Stimulated activated CD4-positive, alpha-beta T cell treated with anti-CD3 and anti-CD28 coated beads, Interleukin-4, amount 100 ng/mL, for 4 hours (primary cell): ENCODE results near the gene RPAP2.
"Not testable (repeated sequence)": the region's sequence is repeated elsewhere in the genome, so short reads cannot be mapped to it uniquely, and the experiment has no call there.

Experiments used
- DNase-seq, 2 experiments: peaks; one replicate each; pipeline ENCODE4 v3.0.0-alpha.2; 2020

RPAP2 gene

DNA sequence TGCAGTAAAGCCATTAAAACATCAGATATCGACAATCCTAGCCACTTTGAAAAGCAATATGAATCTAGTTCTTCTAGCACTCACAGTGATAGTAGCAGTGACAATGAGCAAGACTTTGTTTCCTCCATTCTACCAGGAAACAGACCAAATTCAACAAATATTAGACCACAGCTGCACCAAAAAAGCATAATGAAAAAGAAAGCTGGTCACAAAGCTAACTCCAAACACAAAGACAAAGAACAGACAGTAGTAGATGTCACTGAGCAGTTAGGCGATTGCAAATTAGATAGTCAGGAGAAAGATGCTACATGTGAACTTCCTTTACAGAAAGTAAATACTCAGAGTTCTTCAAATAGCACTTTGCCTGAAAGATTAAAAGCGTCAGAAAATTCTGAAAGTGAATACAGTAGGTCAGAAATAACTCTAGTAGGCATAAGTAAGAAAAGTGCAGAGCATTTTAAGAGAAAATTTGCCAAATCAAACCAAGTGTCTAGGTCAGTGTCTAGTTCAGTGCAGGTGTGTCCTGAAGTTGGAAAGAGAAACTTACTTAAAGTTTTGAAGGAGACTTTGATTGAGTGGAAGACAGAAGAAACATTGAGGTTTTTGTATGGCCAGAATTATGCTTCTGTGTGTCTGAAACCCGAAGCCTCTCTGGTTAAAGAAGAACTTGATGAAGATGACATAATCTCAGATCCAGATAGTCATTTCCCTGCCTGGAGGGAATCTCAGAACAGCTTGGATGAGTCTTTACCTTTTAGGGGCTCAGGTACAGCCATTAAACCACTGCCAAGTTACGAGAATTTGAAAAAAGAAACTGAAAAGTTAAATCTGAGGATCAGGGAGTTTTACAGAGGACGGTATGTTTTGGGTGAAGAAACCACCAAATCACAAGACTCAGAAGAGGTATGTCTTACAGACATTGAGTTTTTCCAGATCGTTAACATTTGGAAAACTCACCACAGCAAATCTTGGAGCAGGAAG is 24.9 kb downstream of the RPAP2 start:
- no peak for DNase-seq

DNA sequence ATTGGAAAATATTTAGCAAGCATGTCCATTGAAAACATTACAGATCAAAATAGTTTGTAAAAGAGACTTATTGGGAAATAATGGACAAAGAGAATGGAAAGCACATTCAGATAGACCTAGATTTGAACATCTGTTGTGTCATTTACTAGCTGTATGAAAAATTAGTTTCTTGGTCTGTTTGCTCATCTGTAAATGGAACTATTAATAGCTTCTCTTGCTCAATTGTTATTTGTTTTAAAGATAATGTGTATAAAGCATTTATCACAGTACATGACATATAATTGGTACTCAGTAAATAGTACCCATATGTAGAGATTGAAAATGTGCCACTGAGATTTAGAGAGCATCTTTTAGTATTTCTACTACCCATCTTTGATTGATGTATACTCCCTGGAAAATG is 25.9 kb downstream of the RPAP2 start:
- no peak for DNase-seq

DNA sequence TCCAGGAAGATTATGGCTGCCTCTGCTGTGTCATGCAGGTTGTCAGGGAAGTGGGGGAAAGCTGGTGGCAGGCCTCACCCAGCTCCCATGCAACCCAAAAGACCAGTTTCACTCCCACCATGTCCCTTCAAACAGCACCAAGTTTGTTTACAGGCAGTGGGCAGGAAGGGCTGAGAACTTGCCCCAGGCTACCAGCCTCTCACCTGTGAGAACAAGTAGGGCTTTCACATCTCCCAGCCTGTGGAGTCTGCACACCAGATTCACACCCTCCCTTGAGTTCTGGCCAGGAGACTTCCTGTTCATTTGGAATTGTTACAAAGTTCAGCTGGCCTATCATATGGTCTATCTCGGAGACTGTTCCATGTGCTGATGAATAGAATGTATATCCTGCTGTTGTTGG is 27.8 kb downstream of the RPAP2 start:
- no peak for DNase-seq

DNA sequence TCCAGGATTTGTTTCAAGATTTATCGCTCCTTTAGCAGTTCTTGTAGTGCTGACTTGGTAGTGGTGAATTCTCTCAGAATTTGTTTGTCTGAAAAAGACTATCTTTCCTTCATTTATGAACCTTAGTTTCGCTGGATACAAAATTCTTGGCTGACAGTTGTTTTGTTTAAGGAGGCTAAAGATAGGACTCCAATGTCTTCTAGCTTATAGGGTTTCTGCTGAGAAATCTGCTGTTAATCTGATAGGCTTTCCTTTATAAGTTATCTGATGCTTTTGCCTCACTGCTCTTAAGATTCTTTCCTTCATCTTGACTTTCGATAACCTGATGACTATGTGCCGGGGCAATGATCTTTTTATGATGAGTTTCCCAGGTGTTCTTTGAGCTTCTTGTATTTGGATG is 28.9 kb downstream of the RPAP2 start:
- DNase-seq, result no peak

DNA sequence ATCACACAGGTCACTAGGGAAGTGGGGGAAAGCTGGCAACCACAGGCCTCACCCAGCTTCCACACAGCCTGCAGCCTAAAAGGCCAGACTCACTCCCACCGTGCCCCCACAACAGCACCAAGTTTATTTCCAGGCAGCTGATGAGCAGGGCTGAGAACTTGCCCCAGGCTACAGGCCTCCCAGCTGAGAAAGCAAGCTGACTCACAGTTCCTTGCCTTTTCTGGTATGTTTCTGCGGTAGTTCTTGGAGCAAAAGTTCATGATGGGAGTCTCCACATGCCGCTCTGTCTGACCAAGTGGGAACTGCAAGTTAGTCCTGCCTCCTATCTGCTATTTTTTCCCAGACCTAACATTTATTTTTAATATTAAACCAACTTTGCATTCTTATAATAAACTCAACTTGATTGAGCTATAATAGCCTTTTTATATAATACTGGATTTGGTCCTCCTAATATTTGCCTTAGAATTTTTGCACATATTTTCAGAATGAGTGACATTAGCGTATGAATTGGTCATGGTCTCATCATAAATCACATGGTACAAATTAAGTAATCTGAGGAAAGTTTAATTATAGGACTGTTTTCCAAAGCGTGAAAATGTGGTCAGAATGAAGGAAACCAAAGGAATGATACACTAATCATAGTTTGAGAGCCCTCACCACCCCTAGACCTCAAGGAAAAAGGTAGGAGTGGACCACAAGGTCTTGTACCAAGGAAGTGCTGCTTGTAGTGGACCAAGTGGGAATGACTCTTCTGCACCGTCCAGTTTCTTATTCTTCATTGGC is 30.7 kb downstream of the RPAP2 start:
- DNase-seq, result no peak

DNA sequence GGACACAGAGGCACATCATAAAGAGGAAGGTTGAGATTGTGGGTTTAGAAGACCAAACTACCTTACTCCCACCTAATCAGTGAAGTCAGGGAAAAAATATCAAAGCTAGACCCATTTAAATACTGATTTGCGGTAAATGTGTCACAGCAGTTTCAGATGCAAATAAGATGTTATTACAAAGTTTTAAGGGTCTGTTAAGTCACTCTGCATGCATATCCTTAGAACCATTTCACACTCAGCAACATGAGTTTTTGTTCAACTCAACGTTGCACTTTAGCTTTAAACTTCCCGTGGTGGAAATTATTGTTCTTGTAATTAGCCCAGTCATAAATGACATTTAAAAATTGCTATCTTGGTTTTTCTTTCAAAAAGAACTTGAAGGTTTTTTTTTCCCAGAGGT is 34.8 kb downstream of the RPAP2 start:
- DNase-seq, result no peak

DNA sequence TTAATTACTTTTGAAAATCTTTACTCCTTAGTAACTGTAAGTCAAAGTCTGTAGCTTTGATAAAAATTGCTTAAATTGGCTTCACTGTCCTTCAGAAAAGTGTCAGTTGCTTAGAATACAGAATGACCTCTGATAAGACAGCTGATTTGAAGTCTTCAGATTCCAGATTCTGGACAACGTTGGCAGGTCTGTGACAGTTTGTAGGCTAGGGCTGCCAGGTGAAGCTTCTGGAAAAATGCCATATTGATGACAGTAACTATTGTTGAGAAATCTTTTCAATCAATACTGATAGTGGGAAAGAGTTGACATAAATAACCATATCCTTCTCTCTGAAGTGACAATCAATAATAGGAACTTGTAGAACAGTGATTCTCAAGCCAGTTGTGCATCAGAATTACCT is 41.3 kb downstream of the RPAP2 start:
- no peak for DNase-seq

DNA sequence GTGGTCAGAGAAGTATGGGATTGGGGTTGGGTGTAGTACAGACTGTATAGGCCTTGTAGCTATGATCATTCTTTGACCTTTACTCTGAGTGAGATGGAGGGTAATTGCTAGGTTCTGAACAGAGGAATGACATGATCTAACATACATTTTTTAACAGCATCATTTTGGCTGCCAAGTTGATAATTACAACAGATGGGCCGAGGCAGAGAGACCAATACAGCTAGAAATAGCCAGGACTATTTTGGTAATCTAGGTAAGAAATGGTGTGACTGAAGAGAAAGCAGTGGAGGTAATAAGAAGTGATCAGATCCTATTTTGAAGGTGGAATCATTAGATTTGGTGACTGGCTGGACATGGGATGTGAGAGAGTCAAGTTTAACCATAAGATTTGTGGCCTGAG is 43.5 kb downstream of the RPAP2 start:
- no peak for DNase-seq

DNA sequence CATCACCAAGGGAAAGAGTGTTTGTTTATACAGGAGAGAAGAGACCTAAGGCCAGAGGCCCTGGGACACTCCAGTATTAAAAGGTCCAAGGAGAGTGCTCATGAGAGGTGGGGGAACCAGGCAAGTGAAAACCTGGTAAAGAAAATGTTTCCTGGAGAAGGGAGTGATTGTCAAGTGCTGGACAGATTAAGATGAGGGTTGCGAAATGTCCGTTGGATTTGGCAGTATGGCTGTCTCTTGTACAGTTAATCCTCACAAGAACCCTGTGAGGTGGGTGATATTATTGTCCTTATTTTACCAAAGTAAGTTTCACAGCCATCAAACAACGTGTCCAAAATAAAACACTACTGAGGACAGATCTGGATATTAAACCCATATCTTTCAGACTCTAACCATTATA is 44.2 kb downstream of the RPAP2 start:
- no peak for DNase-seq

DNA sequence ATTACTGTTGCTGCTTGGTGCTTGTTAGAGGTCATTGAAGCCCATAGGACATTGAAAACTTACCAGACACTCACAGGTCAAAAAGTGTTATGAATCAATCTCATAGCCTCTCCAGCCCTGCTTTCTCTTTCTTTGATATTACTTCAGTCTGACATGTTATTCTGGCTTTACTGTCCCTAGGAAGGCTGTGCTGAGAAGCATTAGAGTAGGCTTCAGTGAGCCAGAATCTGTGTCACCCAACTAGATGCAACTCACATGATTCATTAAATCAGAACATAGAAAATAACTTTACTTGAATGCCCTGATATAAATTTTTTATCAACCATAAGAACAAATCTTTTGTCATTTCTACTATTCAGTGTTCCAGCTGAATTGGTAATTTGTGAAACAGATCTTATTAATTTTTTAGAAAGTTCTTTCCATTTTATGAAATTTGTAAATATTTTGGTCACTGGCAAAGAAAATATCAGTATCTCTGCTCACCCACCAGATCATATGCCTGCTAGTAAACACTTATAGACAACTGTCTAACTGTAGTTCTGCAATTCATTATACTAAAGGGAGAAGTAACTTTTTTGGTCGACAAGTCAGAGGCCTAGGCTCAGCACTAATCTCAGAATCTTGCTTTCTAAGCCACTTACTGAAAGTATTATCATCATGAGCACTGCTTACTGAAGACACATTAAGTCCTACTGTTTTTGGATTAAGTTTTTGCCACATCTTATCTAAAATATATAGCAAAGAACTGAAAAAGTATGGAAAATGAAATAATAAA is 48.2 kb downstream of the RPAP2 start:
- DNase-seq, result no peak

DNA sequence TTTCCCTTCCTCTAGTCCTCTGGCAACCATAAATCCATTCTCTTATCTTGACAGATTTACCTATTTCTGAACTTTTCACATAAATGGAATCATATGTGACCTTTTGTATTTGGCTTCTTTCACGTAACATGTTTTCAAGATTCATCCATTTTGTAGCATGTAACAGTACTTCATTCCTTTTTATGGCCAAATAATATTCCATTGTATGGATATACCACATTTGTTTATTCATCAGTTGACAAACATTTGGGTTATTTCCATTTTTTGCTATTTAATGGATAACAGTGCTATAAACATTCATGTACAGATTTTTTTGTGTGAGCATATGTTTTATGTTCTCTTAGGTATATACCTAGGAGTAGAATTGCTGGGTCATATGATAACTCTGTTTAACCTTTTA is 54.0 kb downstream of the RPAP2 start:
- DNase-seq, result no peak

DNA sequence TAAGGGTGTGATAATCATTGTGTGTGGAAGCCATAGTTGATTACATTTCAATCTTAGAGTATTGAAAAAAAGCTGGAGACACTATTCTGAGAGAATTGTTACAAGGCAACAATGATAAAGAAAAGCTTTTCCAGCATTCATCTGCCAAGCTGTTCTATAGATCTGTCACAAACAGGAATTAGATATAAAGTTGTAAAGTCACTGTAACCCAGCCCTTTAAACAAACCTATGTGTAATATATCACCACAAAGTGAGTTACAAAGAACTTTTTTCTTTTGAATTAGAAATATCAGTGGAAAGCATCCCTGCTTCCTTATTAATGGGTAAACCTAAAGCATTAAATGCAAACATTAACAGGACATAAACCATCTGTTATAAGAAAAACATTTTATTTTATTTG is 55.4 kb downstream of the RPAP2 start:
- no peak for DNase-seq

DNA sequence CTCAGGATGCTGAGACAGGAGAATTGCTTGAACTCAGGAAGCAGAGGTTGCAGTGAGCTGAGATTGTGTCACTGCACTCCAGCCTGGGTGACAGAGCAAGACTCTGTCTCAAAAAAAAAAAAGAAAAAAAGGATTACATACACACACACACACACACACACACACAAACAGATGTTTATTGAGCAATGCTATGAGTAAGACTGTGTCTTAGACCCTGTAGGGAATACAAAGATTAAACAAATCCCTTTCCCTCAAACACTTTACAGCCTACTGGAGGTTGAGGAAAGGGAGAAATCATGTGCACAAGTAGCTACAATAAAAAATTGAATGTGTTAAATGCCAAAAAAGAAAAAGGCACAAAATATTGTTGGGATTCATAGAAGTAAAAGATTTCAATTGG is 58.1 kb downstream of the RPAP2 start:
- DNase-seq, result no peak

DNA sequence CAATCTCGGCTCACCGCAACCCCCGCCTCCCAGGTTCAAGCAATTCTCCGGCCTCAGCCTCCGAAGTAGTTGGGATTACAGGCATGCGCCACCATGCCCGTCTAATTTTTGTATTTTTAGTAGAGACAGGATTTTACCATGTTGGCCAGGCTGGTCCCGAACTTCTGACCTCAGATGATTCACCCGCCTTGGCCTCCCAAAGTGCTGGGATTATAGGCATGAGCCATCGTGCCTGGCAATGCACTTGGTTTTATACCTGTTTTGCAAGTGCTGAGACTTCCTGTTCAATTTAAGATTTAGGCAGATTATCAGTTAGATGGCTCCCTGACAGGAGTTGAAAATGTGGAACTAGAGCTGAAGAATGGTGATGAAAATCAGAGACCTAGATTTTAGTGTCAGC is 60.5 kb downstream of the RPAP2 start:
- not testable (repeated sequence) for DNase-seq

DNA sequence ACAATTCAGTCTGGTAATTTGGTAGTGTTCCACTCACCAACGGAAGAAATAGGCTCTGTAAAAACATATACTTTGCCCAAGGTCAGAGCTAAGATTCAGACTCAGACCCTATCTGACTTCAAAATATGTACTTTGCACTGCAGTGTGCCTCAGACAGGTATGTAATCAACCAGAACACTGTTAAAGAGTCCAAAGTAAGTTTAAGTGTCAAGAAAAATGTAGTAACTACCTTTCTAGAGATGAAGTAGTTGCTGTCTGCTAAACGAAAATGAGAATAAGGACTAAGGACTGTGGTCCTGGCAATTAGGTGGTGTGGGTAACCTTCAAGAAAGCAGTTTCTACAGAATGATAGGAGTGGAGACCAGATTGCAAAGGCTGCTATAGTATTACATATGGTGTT is 61.1 kb downstream of the RPAP2 start:
- no peak for DNase-seq

DNA sequence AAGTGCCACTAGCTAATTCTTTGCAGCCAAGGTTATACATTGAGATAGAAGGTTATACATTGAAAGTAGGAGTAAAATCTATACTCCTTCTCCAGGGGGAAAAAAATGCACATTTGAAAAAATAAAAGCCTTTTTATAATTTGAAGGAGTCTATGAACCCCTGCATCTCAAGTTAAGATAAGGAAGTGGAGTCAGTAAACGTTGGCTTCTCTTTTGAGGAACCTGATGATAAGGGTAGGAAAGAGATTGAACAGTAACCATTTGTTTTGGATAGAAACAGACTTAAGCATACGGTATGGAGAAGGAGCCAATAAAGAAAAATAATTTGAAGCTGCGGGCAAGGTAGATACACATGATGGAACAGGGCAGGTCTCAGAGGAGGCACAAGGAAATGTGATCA is 64.1 kb downstream of the RPAP2 start:
- DNase-seq, result no peak

DNA sequence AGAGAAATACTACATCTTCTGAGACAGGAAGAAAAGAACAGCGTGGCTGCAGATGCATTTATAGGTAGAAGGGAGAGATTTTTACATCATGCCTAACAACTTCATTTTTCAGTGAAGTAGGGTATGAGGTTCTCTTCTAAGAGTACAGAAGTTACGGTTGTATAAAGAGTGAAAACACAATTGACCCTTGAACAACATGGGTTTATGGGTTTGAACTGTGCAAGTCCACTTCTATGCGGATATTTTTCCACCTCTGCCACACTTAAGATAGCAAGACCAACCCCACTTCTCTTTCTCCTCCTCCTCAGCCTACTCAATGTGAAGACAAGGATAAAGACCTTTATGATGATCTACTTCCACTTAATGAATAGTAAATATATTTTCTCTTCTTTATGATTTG is 64.5 kb downstream of the RPAP2 start:
- DNase-seq, result no peak

DNA sequence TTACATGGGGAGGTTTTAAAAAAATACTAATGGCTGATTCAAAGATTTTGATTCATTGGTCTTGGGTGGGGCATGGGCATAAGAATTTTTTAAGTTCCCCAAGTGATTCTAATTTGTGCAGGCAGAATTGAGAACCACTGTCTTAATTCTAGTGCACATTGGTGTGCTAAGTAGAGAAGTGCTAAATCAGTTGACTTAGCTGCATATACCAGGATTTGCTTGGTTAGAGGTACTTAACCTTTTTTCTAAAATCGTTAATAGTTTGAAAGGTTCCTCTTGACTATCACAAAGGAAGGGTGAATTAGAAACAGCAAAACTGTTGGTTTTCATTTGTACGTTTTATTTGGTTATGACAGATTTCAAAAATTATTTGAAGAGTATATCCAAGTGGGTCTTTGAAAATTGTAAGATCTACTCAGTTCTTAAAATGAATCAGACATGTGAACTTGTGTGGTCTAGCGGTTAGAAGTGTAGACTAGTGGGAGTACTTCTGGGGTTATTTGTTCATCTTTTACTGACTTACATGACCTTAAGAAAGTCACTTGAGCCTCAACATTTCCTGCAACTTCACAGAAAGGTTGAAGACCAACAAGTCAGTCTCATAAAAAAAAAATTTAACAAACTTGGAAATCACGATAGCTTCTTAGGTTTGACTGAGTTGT is 66.7 kb downstream of the RPAP2 start:
- no peak for DNase-seq

DNA sequence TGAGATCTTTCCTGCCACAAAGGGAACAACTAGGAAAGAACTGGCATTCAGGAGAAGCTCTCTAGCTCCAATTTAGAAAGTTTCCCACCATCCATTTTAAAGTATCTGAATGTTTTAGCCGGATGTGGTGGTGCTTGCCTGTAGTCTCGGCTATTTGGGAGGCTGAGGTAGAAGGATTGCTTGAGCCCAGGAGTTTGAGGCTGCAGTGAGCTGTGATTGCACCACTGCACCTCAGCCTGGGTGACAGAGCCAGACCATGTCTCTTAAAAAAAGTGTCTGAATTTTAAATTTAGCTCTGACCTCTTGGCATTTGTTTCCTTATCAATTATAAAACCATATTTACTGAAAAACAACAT is 67.2 kb downstream of the RPAP2 start:
- no peak for DNase-seq

DNA sequence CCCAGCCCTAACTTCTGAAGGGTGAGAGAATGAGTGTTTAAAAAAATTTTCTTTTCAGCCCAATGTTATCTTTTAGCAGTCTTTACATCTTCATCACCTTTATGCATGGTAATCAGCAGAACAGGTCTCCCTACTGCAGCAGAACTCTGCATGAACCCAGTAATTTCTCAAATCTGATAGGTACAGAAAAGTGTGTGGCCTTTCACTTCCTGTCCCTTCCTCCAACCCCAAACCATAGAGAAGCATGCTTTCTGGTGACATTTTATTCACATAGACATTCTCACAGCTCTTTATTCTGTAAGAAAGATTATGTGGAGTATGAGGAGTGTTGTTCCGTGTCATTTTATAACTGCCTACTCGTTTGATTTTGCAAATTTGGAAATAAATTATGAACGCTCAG is 68.6 kb downstream of the RPAP2 start:
- no peak for DNase-seq

DNA sequence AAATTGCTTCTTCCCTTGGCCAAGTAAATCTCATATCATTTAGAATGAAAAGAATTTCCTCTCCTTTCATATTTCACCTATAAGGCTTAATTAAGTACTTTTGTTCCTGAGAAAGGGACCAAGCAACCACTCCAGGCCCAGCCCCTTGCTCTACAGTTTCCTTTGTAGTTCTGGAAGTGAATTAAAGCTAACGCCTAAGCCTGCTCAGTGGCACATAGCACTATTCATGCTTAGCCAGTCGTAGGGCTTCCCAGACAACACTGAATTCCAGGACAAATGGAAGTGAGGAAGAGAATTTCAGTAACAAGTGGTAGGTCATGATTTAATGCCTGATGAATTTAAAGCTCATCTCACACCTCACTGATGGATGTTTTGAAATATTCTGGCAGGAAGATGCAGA is 73.3 kb downstream of the RPAP2 start:
- DNase-seq, result no peak

DNA sequence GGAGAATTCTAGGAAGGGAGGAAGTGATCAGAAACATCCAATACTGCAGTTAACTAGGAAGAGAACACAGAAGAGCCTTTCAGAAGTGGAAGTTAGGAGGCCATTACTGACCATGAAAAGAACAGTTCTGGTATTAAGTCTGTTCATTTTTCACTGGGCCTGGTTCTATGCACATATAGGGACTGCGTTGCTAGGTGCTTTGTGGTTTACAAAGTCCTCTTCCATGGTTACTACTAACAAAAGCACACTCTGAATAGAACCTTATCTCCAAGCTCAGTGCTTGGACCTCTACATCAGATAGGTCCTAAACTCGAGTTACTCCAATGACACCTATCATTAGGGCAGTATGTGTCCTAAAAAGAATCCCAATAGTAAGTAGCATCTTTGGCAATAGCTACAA is 75.4 kb downstream of the RPAP2 start:
- no peak for DNase-seq

DNA sequence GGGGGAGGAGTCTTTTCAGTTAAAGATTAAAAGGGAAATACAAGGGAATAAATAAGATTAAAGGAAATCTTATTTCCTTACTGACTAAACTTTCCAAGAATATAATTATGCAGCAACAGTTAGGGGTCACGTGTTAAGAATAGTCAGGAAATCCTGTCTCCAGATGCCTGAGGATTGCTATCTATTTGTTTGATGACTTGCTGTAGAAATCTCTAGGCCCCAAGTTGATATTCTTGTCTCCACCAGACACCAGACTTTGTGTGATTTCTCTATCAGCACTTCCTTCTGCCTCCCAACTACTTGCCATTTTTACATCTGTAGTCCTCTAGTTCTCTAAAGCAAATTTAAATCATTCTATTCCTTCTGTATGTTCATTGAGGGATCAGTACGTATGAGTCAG is 77.5 kb downstream of the RPAP2 start:
- DNase-seq, result no peak
